ENCODE results near the gene RNF212B.

Gene RNF212B

DNA sequence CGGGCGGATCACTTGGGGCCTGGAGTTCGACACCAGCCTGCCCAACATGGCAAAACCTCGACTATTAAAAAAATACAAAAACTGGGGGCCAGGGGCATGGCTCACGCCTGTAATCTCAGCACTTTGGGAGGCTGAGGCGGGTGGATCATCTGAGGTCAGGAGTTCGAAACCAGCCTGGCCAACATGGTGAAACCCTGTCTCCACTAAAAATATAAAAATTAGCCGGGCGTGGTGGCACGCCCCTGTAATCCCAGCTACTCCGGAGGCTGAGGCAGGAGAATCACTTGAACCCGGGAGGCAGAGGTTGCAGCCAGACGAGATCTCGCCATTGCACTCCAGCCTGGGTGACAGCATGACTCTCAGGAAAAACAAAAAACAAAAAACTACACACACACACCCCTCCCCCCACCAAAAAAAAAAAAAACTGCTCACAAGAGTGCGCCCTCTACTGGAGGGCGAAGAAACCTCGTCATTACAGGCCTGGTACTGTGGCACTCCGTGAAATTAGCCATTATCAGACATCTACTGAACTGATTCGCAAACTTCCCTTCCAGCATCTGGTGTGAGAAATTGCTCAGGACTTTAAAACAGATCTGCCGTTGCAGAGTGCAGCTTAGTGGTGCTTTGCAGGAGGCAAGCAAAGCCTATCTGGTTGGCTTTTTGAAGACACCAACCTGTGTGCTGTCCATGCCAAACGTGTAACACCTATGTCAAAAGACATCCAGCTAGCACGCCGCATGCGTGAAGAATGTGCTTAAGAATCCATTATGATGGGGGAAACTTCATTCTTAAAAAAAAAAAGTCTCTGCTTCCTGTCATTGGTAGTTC, 57.2 kb downstream of the RNF212B start:
- DNase-seq (ENCODE audit: low read depth in 1 of 2, low spot score in 1 of 2), result peak in 1 of 2 donors; percentile 18

GRCh38 chr14:23296012-23296777, 58.5 kb downstream of the RNF212B start:
- no peak for DNase-seq (ENCODE audit: low read depth in 1 of 2, low spot score in 1 of 2)

DNA sequence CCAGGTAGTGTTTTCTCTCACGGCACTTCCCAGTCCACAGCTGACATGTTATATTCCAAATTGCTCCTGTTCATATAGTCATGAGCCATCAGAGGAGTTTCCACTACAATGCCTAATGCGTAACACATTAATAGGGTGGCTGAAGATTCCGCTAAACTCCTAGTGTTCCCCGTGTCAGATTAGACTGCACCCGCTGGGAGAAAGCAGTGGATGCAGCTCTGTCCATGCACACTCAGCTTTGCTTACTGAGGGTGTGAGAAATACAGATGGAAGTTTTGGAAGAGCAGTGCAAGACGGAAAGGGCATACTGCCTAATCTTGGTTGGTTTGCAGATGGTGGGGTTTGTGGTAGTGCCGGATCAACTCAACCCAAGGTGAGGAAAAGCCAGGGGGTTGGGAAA, 59.4 kb downstream of the RNF212B start:
- no peak for DNase-seq (ENCODE audit: low read depth in 1 of 2, low spot score in 1 of 2)

GRCh38 chr14:23297611-23298277, 60.0 kb downstream of the RNF212B start:
- DNase-seq (ENCODE audit: low read depth in 1 of 2, low spot score in 1 of 2), result no peak

- DNase-seq (ENCODE audit: low read depth in 1 of 2, low spot score in 1 of 2), result no peak
Measured at GRCh38 chr14:23299211-23299957, 61.6 kb downstream of the RNF212B start.

DNA sequence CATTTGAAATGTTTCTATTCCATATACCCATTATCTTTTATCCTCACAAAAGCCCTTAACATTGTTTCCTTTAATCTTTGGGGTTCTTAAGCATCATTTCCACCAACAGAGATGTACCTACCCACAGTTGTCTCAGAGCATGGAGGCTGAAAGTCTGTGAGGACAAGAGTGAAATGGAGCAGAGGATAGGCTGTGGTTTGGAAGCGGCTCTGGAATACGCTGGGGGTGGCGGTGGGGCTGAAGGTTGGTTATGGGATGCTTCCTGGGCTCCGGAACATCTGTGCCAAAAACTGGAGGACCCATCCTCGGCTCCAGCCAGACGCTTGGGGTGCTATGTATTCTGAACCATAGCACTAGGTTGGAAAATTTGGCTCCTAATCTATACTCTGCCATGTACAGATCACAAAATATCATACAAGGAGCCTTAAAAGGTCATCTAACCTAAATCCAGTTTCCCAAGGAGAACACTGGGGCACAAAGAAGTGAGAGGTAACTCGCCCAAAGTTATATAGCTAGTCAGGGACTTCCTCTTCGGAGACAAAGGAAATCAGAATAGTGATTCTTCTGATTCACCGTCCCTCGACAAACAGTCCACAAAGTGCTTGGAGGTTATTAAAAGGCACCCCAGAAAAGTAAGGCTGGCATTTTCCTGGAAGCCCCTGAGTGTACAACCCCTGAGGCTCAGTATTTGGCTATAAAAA, 62.4 kb downstream of the RNF212B start:
- DNase-seq (ENCODE audit: low read depth in 1 of 2, low spot score in 1 of 2), result no peak

- DNase-seq (ENCODE audit: low read depth in 1 of 2, low spot score in 1 of 2), result no peak
Measured at GRCh38 chr14:23300687-23301223, 63.0 kb downstream of the RNF212B start.

- DNase-seq (ENCODE audit: low read depth in 1 of 2, low spot score in 1 of 2), result peak; percentile 96 to 97
Measured at GRCh38 chr14:23301288-23301968, 63.7 kb downstream of the RNF212B start.

DNA sequence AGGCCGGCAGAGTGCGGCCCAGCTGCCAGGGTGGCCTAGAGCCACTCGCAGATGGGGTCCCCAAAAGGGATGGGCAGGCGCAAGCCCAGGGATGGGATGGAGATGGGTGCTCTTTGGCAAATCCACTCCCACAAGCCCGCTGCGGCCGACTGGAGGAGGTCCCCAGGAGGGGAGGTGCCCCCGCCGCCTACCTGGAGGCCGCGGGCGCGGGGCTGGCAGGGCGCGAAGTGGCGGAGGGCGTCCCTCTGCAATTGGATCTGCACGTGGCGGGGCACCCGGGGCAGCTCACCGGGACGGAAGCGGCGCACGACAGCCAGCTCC, 64.2 kb downstream of the RNF212B start:
- DNase-seq (ENCODE audit: low read depth in 1 of 2, low spot score in 1 of 2), result no peak

DNA sequence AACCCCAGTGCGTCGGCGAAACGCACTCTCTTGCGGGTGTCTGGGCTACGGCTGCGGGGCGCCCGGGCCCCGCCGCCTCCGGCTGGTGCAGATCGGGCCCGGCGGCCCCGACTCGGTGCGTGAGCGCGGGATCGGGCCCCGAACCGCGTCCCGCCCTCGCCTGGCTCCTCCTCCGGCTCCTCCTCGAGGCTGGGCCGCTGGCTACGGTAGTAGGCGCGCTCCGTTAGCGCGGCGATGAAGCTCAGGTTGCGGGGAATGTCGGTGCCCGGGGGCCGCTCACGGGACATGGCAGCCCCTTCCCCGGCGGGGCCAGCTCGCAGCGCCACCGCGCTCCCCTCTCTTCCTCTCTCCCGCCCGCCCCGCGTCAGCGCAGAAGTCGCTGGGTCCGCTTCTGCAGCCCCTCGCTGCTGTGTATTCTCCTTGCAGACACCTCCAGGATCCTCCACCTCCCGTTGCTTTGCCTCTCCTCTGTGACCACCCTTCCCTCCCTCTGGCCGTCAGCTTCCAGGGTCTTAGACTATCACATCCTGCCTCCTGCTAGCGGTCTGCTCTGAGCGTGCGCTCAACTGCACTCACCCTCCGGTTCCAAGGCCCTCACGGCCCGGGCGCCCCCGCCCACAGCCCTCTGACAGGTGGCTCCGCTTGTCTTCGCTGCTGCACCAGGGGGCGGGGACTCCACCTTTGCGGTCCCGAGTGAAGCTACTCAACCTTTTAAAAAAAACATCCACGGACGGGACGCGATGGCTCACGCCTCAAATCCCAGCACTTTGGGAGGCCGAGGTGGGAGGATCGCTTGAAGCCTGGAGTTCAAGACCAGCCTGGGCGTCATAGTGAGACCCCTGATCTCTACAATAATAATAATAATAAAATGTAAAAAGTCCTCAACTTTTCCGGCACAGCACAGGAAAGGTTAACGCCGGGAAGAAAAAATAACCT, 64.8 kb downstream of the RNF212B start, which contains the start of gene PPP1R3E:
PPP1R3E (minus strand) TSS at position 570 of the 936 bp plus-strand sequence; CDS start at position 287, 283 bp downstream.
- DNase-seq (ENCODE audit: low read depth in 1 of 2, low spot score in 1 of 2), result peak; percentile 77 to 79

DNA sequence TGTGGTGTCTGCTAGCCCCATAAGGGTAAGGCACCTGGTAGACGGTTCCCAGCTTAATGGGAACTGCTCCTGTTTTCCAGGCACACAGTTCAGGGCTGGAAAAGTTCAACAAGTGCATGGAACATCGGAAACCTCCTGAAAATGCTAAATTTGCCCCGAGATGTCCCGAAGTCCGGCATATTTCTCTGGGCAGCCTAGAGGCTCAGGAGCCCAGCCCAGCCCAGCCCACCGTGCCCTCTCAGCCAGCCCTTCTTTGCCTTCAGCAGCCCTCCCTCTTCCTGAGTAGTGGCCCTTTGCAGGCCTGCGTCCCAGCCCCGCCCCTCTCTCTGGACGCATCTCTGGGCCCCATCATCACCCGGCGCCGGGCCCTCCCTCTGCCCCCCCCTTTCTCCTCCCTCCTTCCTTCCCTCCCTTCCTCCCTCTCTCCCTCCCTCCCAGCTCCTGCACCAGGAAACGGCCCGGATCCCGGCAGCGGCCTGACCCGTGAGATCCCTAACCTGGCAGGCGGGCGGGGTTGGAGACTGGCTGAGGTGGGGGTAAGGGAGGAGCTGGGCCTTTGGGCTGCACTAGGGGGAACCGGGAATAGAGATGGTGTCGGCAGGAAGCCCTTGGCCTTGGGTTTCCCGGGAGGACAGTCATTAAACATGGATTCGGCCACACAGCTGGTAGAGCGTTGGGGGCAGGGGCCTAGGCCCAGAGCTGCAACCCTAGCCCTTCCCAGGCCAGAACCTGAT, 68.8 kb downstream of the RNF212B start, which contains the start of gene BCL2L2:
BCL2L2 (plus strand) TSS at position 422 of the 734 bp plus-strand sequence. CDS start 935 bp downstream, outside the sequence.
- DNase-seq (ENCODE audit: low read depth in 1 of 2, low spot score in 1 of 2), result no peak

- no peak for DNase-seq (ENCODE audit: low read depth in 1 of 2, low spot score in 1 of 2)
Measured at GRCh38 chr14:23307146-23307530, 69.4 kb downstream of the RNF212B start.

DNA sequence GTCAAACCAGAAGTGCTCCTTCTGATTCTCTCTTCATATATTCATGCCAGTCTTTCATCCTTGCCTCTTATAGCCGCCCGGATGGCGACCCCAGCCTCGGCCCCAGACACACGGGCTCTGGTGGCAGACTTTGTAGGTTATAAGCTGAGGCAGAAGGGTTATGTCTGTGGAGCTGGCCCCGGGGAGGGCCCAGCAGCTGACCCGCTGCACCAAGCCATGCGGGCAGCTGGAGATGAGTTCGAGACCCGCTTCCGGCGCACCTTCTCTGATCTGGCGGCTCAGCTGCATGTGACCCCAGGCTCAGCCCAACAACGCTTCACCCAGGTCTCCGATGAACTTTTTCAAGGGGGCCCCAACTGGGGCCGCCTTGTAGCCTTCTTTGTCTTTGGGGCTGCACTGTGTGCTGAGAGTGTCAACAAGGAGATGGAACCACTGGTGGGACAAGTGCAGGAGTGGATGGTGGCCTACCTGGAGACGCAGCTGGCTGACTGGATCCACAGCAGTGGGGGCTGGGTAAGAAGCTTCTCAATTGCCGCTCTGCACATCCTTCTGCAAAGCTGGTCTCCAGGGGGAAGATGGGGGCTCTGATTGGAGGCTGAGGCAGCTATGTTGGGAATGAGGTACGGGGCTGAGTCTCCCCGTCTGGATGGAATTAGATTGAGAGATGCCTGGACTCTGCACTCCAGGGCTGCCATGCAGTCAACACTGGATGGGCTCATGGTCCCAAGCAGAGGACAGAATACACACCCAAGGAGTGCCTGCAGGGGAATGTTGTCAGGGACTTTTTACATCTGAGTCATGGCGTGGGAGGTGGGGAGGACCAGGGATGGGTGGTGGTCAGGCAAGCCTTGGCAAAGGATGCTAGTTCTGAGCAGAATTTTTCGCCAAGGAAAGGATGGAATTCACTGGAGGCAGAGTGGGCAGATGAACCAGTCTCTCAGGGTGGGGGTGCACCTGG, 70.2 kb downstream of the RNF212B start:
- DNase-seq (ENCODE audit: low read depth in 1 of 2, low spot score in 1 of 2), result no peak

- no peak for DNase-seq (ENCODE audit: low read depth in 1 of 2, low spot score in 1 of 2)
Measured at GRCh38 chr14:23308721-23309445, 71.1 kb downstream of the RNF212B start.

DNA sequence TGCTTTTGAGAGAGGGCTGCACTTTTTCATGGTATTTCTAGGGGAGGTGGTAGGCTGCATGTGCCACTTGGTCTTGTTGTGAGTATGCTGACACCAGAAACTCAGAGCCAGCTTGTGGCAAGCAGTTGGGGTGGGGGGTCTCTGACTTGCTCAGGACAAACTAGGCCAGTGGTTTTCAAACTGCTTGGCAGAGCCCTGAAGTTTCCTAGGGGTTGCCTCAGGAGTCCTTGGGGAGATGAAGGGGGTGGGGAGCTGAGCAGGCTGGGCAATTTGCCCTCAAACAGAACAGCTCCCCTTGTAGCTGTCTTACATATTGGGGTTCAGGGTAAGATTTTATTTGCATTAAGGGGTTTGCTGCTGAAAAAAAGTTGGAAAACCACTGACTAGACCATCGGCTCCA, 72.8 kb downstream of the RNF212B start:
- no peak for DNase-seq (ENCODE audit: low read depth in 1 of 2, low spot score in 1 of 2)

DNA sequence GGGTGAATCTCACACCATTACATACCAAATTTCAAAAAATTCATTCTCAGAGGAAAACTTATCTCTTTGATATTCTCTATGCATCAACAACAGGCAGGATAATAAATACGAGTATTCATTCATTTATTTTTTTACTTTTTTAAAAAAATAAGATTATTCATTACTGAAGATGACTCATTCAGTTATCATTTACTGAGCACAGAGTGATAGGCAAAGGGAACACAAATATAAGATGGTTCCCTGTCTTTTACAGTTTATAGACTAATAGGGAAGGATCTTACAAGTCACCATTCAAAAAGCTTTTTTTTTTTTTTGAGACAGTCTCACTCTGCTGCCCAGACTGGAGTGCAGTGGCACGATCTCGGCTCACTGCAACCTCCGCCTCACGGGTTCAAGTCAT, 78.6 kb downstream of the RNF212B start:
- no peak for DNase-seq (ENCODE audit: low read depth in 1 of 2, low spot score in 1 of 2)

Measured in stimulated activated CD4-positive, alpha-beta T cell treated with anti-CD3 and anti-CD28 coated beads, Interleukin-15, amount 100 ng/mL, for 1 hour (primary cell).